IMR-90 (cell line): ENCODE results near the gene HLA-DQA1. TPM values are rescaled to one million over a fixed set of nuclear protein-coding genes. Genes with fewer than 3 reads are reported as not detected.

Source experiments
- ATAC-seq: fragments of 200-7000 bp; cut with Tn5 transposase; 2 replicates; pipeline ENCODE4 v1.9.1; 2020; ENCODE audit warnings: low read depth, mild to moderate bottlenecking, moderate library complexity
- BruUV-seq: library from RNA; stranded (reverse); fragments of 400-500 nt; replicated peaks from 2 replicates; lab custom pipeline; 2021; lab: Mats Ljungman, UMichigan
- CTCF ChIA-PET: fragments of 300-600 bp; formaldehyde crosslinking; extraction: SDS; loops from one replicate; lab custom pipeline; 2021; ENCODE audit warnings: antibody characterized with exemption; lab: Yijun Ruan, JAX
- POLR2A ChIA-PET: fragments of 300-600 bp; sonication (Branson Sonifier 250); formaldehyde crosslinking; loops from one replicate; lab custom pipeline; 2022; ENCODE audit warnings: antibody characterized with exemption; ENCODE audit not compliant: unreplicated experiment; lab: Charles Lee
- DNase-seq: peaks from one replicate; pipeline ENCODE4 v3.0.0; 2013
- H2AFZ ChIP-seq: replicated peaks from 2 replicates; pipeline ENCODE3; 2013; ENCODE audit warnings: low read length, mild to moderate bottlenecking; ENCODE audit not compliant: poor library complexity
- H2AK5ac ChIP-seq: 2 replicates; pipeline ENCODE4 v1.6.1; 2013; ENCODE audit warnings: low read depth, low read length, inconsistent platforms
- H2AK9ac ChIP-seq: replicated peaks from 2 replicates; pipeline ENCODE3; 2013; ENCODE audit warnings: mild to moderate bottlenecking, low read depth, low read length, moderate library complexity; ENCODE audit not compliant: poor library complexity
- H2BK120ac ChIP-seq: 2 replicates; pipeline ENCODE4 v1.6.1; 2013; ENCODE audit warnings: low read depth, low read length, inconsistent platforms
- H2BK15ac ChIP-seq: 3 replicates; pipeline ENCODE4 v1.6.1; 2013; ENCODE audit warnings: low read depth, low read length, inconsistent platforms
- H2BK20ac ChIP-seq: 2 replicates; pipeline ENCODE4 v1.6.1; 2013; ENCODE audit warnings: low read depth, mild to moderate bottlenecking, inconsistent platforms, low read length, moderate library complexity
- H2BK5ac ChIP-seq: 2 replicates; pipeline ENCODE4 v1.6.1; 2013; ENCODE audit warnings: mild to moderate bottlenecking, low read depth, low read length, inconsistent platforms; ENCODE audit not compliant: poor library complexity, severe bottlenecking
- H3K14ac ChIP-seq: replicated peaks from 2 replicates; pipeline ENCODE4 v1.6.1; 2013; ENCODE audit warnings: low read depth, low read length, inconsistent platforms
- H3K18ac ChIP-seq: 2 replicates; pipeline ENCODE4 v1.6.1; 2013; ENCODE audit warnings: low read depth, low read length, control low read depth
- H3K23ac ChIP-seq: 2 replicates; pipeline ENCODE4 v1.6.1; 2013; ENCODE audit warnings: low read depth, low read length, inconsistent platforms
- H3K27ac ChIP-seq: 2 replicates; pipeline ENCODE4 v1.5.1; 2013; ENCODE audit warnings: mild to moderate bottlenecking, control low read depth, low read length; ENCODE audit not compliant: insufficient read depth
- H3K27me3 ChIP-seq: 2 replicates; pipeline ENCODE4 v1.6.1; 2013; ENCODE audit warnings: low read length; ENCODE audit not compliant: control insufficient read depth, insufficient read depth
- H3K36me3 ChIP-seq: 2 replicates; pipeline ENCODE4 v1.6.1; 2013; ENCODE audit warnings: low read length, mixed read lengths; ENCODE audit not compliant: control insufficient read depth, insufficient read depth
- H3K4ac ChIP-seq: 2 replicates; pipeline ENCODE4 v1.6.1; 2013; ENCODE audit warnings: low read depth, low read length, inconsistent platforms
- H3K4me1 ChIP-seq: 2 replicates; pipeline ENCODE4 v1.6.1; 2013; ENCODE audit warnings: low read length, mixed read lengths; ENCODE audit not compliant: control insufficient read depth, insufficient read depth
- H3K4me2 ChIP-seq: 2 replicates; pipeline ENCODE4 v1.6.1; 2013; ENCODE audit warnings: low read depth, mild to moderate bottlenecking, control low read depth, low read length, moderate library complexity
- H3K4me3 ChIP-seq: 2 replicates; pipeline ENCODE4 v1.5.1; 2013; ENCODE audit warnings: low read depth, mild to moderate bottlenecking, control low read depth, low read length, moderate library complexity; ENCODE audit not compliant: insufficient read depth
- H3K56ac ChIP-seq: 2 replicates; pipeline ENCODE4 v1.6.1; 2013; ENCODE audit warnings: low read length, inconsistent platforms; ENCODE audit not compliant: insufficient read depth; ENCODE audit errors: extremely low read depth
- H3K79me1 ChIP-seq, 2 experiments: 2 replicates each; pipeline ENCODE4 v1.6.1; 2013; ENCODE audit warnings: low read length in 2 of 2, inconsistent platforms in 1 of 2, low read depth in 1 of 2
- H3K9ac ChIP-seq: 2 replicates; pipeline ENCODE4 v1.6.1; 2013; ENCODE audit warnings: low read depth, low read length, control low read depth
- H3K9me1 ChIP-seq: 2 replicates; pipeline ENCODE4 v1.6.1; 2013; ENCODE audit warnings: low read length, inconsistent platforms; ENCODE audit not compliant: insufficient read depth
- H3K9me3 ChIP-seq: 2 replicates; pipeline ENCODE4 v1.6.1; 2013; ENCODE audit warnings: low read length; ENCODE audit not compliant: control insufficient read depth, insufficient read depth
- H4K20me1 ChIP-seq: 2 replicates; pipeline ENCODE4 v1.6.1; 2013; ENCODE audit warnings: low read length, inconsistent platforms; ENCODE audit not compliant: insufficient read depth
- H4K5ac ChIP-seq: 2 replicates; pipeline ENCODE4 v1.6.1; 2013; ENCODE audit warnings: mild to moderate bottlenecking, low read depth, low read length, control low read depth
- H4K8ac ChIP-seq, 2 experiments: 2 replicates each; pipeline ENCODE4 v1.6.1; 2013; ENCODE audit warnings: low read depth in 2 of 2, low read length in 2 of 2, control low read depth in 1 of 2, inconsistent platforms in 1 of 2
- H4K91ac ChIP-seq: 2 replicates; pipeline ENCODE4 v1.6.1; 2013; ENCODE audit warnings: low read depth, low read length, inconsistent platforms; ENCODE audit not compliant: insufficient read depth
- CHD1 ChIP-seq: IDR thresholded peaks from 2 replicates; pipeline ENCODE4 v1.6.1; 2012; ENCODE audit warnings: low read depth, low read length, improper control_type of control experiment
- RFX5 ChIP-seq: IDR thresholded peaks from 2 replicates; pipeline ENCODE4 v1.8.0; 2012; ENCODE audit warnings: low read depth, mild to moderate bottlenecking, low read length, moderate library complexity
- WGBS, 2 experiments: methylation state at CpG; one replicate each; pipeline versions ENCODE4 v1.1.5 to v1.1.7; 2013; ENCODE audit warnings: missing lambda C conversion rate in 2 of 2; ENCODE audit not compliant: insufficient read length in 1 of 2; ENCODE audit errors: extremely low coverage in 2 of 2; 5-methylcytosine and 5-hydroxymethylcytosine counted together
- dilution Hi-C: fragments of 300-500 bp; cut with HindIII; formaldehyde crosslinking; loops from one replicate; pipeline ENCODE4 v1.14.3; 2018; ENCODE audit warnings: low sequenced_read_pairs; ENCODE audit not compliant: unreplicated experiment
- in situ Hi-C: fragments of 300-500 bp; cut with MboI; formaldehyde crosslinking; loops from 3 replicates; pipeline ENCODE4 v1.14.3; 2019; ENCODE audit warnings: low sequenced_read_pairs, inconsistent platforms, mixed read lengths
- intact Hi-C: fragments of 100-400 bp; cut with micrococcal nuclease; formaldehyde crosslinking; loops from 2 replicates; pipeline ENCODE4 v1.10.0; 2022
- polyA plus RNA-seq, 3 experiments: library from polyadenylated mRNA; depleted of rRNA; stranded (reverse); fragments of >200 nt; gene quantifications; 2 replicates each; pipeline ENCODE4 v1.2.3, GENCODE V29; 2012; ENCODE audit warnings: low replicate concordance in 1 of 3
- total RNA-seq: library from RNA; depleted of rRNA; stranded (reverse); fragments of >200 nt; gene quantifications from 2 replicates; pipeline ENCODE4 v1.2.3, GENCODE V29; 2012

The HLA-DQA1 gene
- total and polyA plus RNA-seq, 2 of the 4 experiments (the other 2 are of a cell fraction), result not detected

DNA sequence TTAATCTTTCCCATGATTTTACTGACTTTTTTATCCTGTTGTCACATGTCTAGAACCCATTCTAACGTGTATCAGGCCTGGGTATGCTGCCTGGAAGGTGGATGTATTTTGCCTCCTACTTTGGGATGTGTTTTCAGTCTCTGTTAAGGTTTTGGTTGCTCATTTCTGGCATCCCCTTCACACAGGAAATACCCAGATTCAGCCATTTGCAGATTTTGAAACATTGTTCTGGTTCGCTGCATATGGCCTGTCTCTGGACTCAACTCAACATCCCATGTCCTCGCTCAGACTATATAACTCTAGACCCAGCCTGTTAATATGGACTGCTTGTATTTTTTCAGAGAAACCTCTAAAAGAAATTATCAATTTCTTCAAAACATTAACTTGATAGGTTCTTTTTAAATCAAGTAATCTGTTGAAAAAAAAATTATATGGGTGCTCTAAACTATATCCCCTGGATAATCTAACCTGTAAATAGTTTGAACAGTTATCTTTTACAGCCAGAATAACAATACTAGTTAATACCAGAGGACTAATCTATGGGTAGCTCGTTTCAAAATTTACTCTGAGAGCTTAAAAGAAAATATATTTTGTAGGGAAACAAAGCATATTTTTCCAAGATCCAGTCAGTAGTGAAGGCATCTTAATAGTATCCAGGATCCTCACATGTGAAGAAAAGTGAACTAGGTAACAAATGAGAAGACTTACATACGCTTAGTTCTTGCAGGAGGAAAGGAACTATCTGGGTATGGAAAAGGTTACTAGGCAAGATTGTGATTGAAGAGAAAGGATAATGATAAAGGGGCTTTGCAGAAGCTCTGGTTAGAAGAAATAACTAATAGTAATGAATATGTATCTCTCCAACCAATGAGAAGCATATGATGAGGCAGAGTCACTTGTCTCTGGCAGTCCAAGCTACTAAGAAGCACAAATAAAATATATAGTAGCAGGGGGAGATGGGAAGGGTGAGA is 52.6 kb downstream of the HLA-DQA1 start:
- no peak overlapping the region for H2BK120ac ChIP-seq
- no peak overlapping the region for H3K9ac ChIP-seq
- H2AFZ ChIP-seq, result no peak overlapping the region
- H4K91ac ChIP-seq, result no peak overlapping the region
- H2BK15ac ChIP-seq, result no peak overlapping the region
- H3K23ac ChIP-seq, result no peak overlapping the region
- H2BK20ac ChIP-seq, result no peak overlapping the region
- H3K14ac ChIP-seq, result no peak overlapping the region
- no peak for ATAC-seq
- in situ Hi-C loops, result loop anchor here (10.0 kb wide), 2 partner anchors 275 to 445 kb away; no protein-coding TSS in a partner anchor
- H2BK5ac ChIP-seq, result no peak overlapping the region
- no peak for TF ChIP-seq CHD1
- peak; percentile 93 for TF ChIP-seq RFX5
- H3K27me3 ChIP-seq, result no peaks in the 10 kb centered on the region
- H3K36me3 ChIP-seq, result no peaks in the 10 kb centered on the region
- no peak overlapping the region for H3K4me2 ChIP-seq
- no peak overlapping the region for H3K27ac ChIP-seq
- POLR2A ChIA-PET, result no interaction called here
- H2AK5ac ChIP-seq, result no peak overlapping the region
- no peak overlapping the region for H3K18ac ChIP-seq
- H4K8ac ChIP-seq, result no peak overlapping the region
- CTCF ChIA-PET, result no interaction called here
- WGBS, 2 experiments, result no CpG with 5 or more reads among the region's 5 CpGs
- H4K20me1 ChIP-seq, result no peaks in the 10 kb centered on the region
- no peak overlapping the region for H3K4me3 ChIP-seq
- dilution Hi-C loops, result no loop called here
- H3K79me1 ChIP-seq, result no peaks in the 10 kb centered on the region
- H2AK9ac ChIP-seq, result no peak overlapping the region
- H3K4me1 ChIP-seq, result no peaks in the 10 kb centered on the region
- no peaks in the 10 kb centered on the region for H3K9me1 ChIP-seq
- H4K5ac ChIP-seq, result no peak overlapping the region
- no peaks in the 10 kb centered on the region for H3K9me3 ChIP-seq
- intact Hi-C loops, result no loop called here
- H3K56ac ChIP-seq, result no peak overlapping the region
- no peak overlapping the region for H3K4ac ChIP-seq
- no peak for DNase-seq
- no TSS peak for BruUV-seq
